ENCODE results near the gene GPR107. TPM values are rescaled to one million over a fixed set of nuclear protein-coding genes. Genes with fewer than 3 reads are reported as not detected.

Gene GPR107
- polyA plus RNA-seq, 2 of the 4 experiments (the other 2 are of a cell fraction) = 28.1 to 45.1 TPM

DNA sequence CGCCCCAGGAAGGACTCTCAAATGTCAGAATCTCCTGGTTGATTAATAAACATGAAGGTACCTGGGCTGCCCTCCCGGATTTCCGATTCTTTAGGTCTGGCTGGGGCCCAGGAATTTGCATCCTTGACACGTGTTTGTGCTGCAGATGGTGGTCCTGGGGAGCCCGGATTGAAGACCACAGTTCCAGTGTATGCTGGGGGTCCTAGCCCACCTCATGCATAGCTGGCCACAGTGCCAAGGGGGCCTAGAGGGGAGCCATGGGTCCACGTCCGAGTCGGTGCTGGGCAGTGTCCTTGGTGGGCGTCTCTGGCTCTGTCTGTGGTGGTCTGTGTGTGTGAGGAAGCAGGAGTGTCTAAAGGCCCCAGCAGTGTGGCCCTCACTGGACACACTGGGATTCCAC, 121.6 kb downstream of the GPR107 start:
- no peaks in the 10 kb centered on the region for H3K9me3 ChIP-seq
- POLR2A ChIA-PET = no interaction called here
- TF ChIP-seq, protein P1, sequence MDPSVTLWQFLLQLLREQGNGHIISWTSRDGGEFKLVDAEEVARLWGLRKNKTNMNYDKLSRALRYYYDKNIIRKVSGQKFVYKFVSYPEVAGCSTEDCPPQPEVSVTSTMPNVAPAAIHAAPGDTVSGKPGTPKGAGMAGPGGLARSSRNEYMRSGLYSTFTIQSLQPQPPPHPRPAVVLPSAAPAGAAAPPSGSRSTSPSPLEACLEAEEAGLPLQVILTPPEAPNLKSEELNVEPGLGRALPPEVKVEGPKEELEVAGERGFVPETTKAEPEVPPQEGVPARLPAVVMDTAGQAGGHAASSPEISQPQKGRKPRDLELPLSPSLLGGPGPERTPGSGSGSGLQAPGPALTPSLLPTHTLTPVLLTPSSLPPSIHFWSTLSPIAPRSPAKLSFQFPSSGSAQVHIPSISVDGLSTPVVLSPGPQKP (IDR thresholded peaks at IDR 0.05; ENCODE audit: low read depth, low read length) = no peak
- no peak for TF ChIP-seq HDAC2 (IDR thresholded peaks at IDR 0.05)
- 90% methylated on average over 9 of the region's 9 CpGs for WGBS (ENCODE audit: missing lambda C conversion rate)
- peaks cover 13% of the 10 kb centered on the region; the same call in 2 of the 3 replicates for H3K4me1 ChIP-seq
- DNase-seq (ENCODE audit: low read depth in 1 of 2, low spot score in 1 of 2) (no peak), FAIRE-seq (no peak), ATAC-seq (no peak)
- H3K27ac ChIP-seq = no peak overlapping the region
- CTCF ChIA-PET = no interaction called here
- no peak overlapping the region for H3K4me3 ChIP-seq
- H3K4me2 ChIP-seq = no peak overlapping the region

DNA sequence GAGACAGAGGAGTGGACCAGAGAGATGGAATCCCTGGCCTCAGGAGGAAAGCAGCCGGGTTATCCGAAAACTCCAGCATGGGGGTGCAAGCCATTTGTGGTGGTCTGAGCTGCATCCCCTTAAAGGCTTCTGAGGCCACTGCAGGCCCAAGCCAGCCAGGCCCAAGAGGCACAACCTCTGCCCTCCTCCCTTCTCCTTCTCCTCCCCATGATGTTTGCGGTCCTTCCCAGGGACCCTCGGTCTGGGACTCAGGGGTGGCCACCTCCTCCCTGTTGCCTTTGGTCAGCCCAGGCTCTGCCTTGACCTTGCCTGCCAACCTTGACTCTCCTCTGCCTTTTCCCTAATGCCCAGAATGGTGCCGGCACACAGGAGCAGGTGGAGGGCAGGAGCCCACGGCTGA, 123.1 kb downstream of the GPR107 start:
- TF ChIP-seq, protein P1 (IDR thresholded peaks at IDR 0.05; ENCODE audit: low read depth, low read length) = no peak
- TF ChIP-seq ZNF302 (CRISPR knock-in tag; IDR thresholded peaks at IDR 0.05) (no peak), NFE2L2 (conservative IDR thresholded peaks at IDR 0.05; ENCODE audit: low read length) (no peak), TP53 (CRISPR knock-in tag; IDR thresholded peaks at IDR 0.05) (no peak), HDAC2 (IDR thresholded peaks at IDR 0.05) (no peak), FOSB (CRISPR knock-in tag; IDR thresholded peaks at IDR 0.05) (no peak), ZFP36 (IDR thresholded peaks at IDR 0.05; ENCODE audit: borderline replicate concordance, partially characterized antibody) (no peak), SMC3 (IDR thresholded peaks at IDR 0.05) (no peak)
- TF ChIP-seq, protein P2, sequence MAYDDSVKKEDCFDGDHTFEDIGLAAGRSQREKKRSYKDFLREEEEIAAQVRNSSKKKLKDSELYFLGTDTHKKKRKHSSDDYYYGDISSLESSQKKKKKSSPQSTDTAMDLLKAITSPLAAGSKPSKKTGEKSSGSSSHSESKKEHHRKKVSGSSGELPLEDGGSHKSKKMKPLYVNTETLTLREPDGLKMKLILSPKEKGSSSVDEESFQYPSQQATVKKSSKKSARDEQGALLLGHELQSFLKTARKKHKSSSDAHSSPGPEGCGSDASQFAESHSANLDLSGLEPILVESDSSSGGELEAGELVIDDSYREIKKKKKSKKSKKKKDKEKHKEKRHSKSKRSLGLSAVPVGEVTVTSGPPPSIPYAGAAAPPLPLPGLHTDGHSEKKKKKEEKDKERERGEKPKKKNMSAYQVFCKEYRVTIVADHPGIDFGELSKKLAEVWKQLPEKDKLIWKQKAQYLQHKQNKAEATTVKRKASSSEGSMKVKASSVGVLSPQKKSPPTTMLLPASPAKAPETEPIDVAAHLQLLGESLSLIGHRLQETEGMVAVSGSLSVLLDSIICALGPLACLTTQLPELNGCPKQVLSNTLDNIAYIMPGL (CRISPR knock-in tag; IDR thresholded peaks at IDR 0.05; ENCODE audit: borderline replicate concordance) = no peak
- Histone ChIP-seq H3K27ac (no peak overlapping the region), H3K9me3 (no peaks in the 10 kb centered on the region), H3K4me3 (no peak overlapping the region), H3K4me1 (peaks cover 10% of the 10 kb centered on the region; the same call in 2 of the 3 replicates), H3K4me2 (no peak overlapping the region)
- 91% methylated on average over 5 of the region's 6 CpGs for WGBS (ENCODE audit: missing lambda C conversion rate)
- POLR2A ChIA-PET = no interaction called here
- DNase-seq (ENCODE audit: low read depth in 1 of 2, low spot score in 1 of 2) = no peak
- ATAC-seq = no peak
- CTCF ChIA-PET = interaction anchor here (2.7 kb wide), 1 partner anchor 70 kb away, joined by 10 read pairs; no protein-coding TSS in a partner anchor
- no peak for FAIRE-seq

DNA sequence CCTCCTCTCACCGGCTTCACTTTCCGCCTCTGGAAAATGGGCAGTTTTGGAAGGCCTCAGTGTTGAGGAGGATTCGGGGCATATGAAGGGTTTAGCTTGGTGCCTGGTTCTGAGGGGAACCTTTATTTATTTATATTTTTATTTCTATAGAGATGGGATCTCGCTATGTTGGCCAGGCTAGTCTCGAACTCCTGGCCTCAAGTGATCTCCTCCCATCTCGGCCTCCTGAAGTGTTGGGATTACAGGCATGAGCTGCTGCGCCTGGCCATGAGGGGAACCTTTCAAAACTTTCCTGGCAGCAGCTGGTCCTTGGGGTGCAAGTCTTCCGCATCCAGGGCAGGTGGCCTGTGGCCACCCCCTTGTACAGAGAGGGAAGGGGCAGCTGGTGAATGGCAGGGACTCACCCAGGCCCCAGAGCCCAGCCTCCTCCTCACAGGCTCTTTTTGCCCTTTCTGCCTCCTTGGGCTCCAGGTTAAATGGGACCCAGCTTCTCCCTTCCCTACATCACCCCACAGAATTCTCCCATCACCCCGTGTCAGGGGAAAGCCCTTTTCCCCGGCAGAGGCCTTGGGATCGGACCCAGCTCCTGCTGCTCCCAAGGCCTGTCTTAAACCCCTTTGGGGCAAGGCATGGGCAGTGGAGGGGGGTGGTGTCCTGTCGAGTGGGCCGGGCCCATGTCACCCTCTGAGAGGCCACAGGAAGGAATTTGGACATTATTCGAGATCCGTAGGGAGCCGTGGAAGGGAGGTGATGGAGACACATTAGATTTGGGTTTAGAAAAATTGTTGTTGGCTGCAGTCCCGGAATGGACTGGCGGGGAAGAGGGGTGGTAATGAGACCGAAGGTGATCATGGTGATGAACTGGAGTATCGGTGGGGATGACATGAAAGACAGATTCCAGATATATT, 124.4 kb downstream of the GPR107 start:
- WGBS (ENCODE audit: missing lambda C conversion rate) = 84% methylated on average over 20 of the region's 20 CpGs
- no peak for DNase-seq (ENCODE audit: low read depth in 1 of 2, low spot score in 1 of 2)
- H3K9me3 ChIP-seq = no peaks in the 10 kb centered on the region
- no peak for FAIRE-seq
- ChIA-PET POLR2A (no interaction called here), CTCF (interaction anchor here (1.0 to 2.7 kb wide), 4 partner anchors 12 to 71 kb away, joined by 3 to 10 read pairs (median 4); no protein-coding TSS in a partner anchor)
- no peak overlapping the region for H3K4me3 ChIP-seq
- TF ChIP-seq EHF (CRISPR knock-in tag; IDR thresholded peaks at IDR 0.05) (no peak), BHLHE40 (IDR thresholded peaks at IDR 0.05; ENCODE audit: low read depth, low read length) (no peak)
- TF ChIP-seq, protein P3, sequence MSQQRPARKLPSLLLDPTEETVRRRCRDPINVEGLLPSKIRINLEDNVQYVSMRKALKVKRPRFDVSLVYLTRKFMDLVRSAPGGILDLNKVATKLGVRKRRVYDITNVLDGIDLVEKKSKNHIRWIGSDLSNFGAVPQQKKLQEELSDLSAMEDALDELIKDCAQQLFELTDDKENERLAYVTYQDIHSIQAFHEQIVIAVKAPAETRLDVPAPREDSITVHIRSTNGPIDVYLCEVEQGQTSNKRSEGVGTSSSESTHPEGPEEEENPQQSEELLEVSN (IDR thresholded peaks at IDR 0.05; ENCODE audit: borderline replicate concordance, low read depth) = no peak
- no peak for ATAC-seq
- H3K4me2 ChIP-seq = no peak overlapping the region
- no peak overlapping the region for H3K27ac ChIP-seq
- H3K4me1 ChIP-seq = peaks cover 18% of the 10 kb centered on the region

Data from A549 (cell line).